ENCODE measurements around the gene ARHGEF7.

The ARHGEF7 gene

GRCh38 chr13:111116856-111117255 is 1.7 kb downstream of the ARHGEF7 start:
- no peak overlapping the region for H3K27ac ChIP-seq
- H4K20me1 ChIP-seq: peaks cover 0 to 31% (median 20%) of the 10 kb centered on the region in 11 experiments; a peak in 15 of 22 replicates
- H3K27me3 ChIP-seq: peaks cover 74 to 82% (median 78%) of the 10 kb centered on the region in 11 experiments
- H3K4me3 ChIP-seq: no peak overlapping the region
- no peak for TF ChIP-seq Cebpa-rat (IDR thresholded peaks at IDR 0.05)
- peaks cover 0 to 21% (median 6%) of the 10 kb centered on the region in 11 experiments; a peak in 7 of 22 replicates for H3K9me3 ChIP-seq (replicated peaks in 1 of 11)
- H3K4me1 ChIP-seq: peaks cover 3 to 16% (median 10%) of the 10 kb centered on the region in 10 experiments; a peak in 14 of 20 replicates
- no peaks in the 10 kb centered on the region for H3K36me3 ChIP-seq
- H3K9ac ChIP-seq: no peak overlapping the region
- no peak overlapping the region for H3K4me2 ChIP-seq

GRCh38 chr13:111117289-111117688 is 2.2 kb downstream of the ARHGEF7 start:
- H4K20me1 ChIP-seq: peaks cover 0 to 31% (median 20%) of the 10 kb centered on the region in 11 experiments; a peak in 15 of 22 replicates
- H3K4me1 ChIP-seq: peaks cover 3 to 16% (median 10%) of the 10 kb centered on the region in 10 experiments; a peak in 14 of 20 replicates
- no peak overlapping the region for H3K9ac ChIP-seq
- no peaks in the 10 kb centered on the region for H3K36me3 ChIP-seq
- peaks cover 69 to 77% (median 74%) of the 10 kb centered on the region in 11 experiments for H3K27me3 ChIP-seq
- peaks cover 0 to 17% (median 6%) of the 10 kb centered on the region in 11 experiments; a peak in 7 of 22 replicates for H3K9me3 ChIP-seq (replicated peaks in 1 of 11)
- H3K4me3 ChIP-seq: no peak overlapping the region
- no peak overlapping the region for H3K4me2 ChIP-seq
- no peak overlapping the region for H3K27ac ChIP-seq
- TF ChIP-seq Cebpa-rat (IDR thresholded peaks at IDR 0.05): no peak

- H3K4me3 ChIP-seq: no peak overlapping the region
- H3K9me3 ChIP-seq (replicated peaks in 1 of 11): peaks cover 0 to 10% (median 3%) of the 10 kb centered on the region in 11 experiments; a peak in 6 of 22 replicates
- peaks cover 63 to 71% (median 67%) of the 10 kb centered on the region in 11 experiments for H3K27me3 ChIP-seq
- peaks cover 0 to 31% (median 20%) of the 10 kb centered on the region in 11 experiments; a peak in 15 of 22 replicates for H4K20me1 ChIP-seq
- H3K36me3 ChIP-seq: no peaks in the 10 kb centered on the region
- H3K27ac ChIP-seq: no peak overlapping the region
- TF ChIP-seq Cebpa-rat (IDR thresholded peaks at IDR 0.05): no peak
- no peak overlapping the region for H3K9ac ChIP-seq
- H3K4me2 ChIP-seq: no peak overlapping the region
- H3K4me1 ChIP-seq: peaks cover 3 to 16% (median 10%) of the 10 kb centered on the region in 10 experiments; a peak in 14 of 20 replicates
These were observed 2.9 kb downstream of the ARHGEF7 start for GRCh38 chr13:111117961-111118360.

GRCh38 chr13:111118898-111119607 is 3.9 kb downstream of the ARHGEF7 start:
- H3K27me3 ChIP-seq: peaks cover 52 to 60% (median 56%) of the 10 kb centered on the region in 11 experiments
- no peaks in the 10 kb centered on the region for H3K36me3 ChIP-seq
- H3K4me2 ChIP-seq: no peak overlapping the region
- H3K9ac ChIP-seq: no peak overlapping the region
- TF ChIP-seq Cebpa-rat (IDR thresholded peaks at IDR 0.05): 0 out of 22 replicates have a peak, but pooled peaks of 2 of the 11 experiments have one; percentile 7 to 9
- peaks cover 5 to 16% (median 11%) of the 10 kb centered on the region in 10 experiments; a peak in 15 of 20 replicates for H3K4me1 ChIP-seq
- no peak overlapping the region for H3K27ac ChIP-seq
- H3K9me3 ChIP-seq (replicated peaks in 1 of 11): peaks cover 0 to under 1% (median 0%) of the 10 kb centered on the region in 11 experiments; a peak in 1 of 22 replicates
- peaks cover 0 to 28% (median 15%) of the 10 kb centered on the region in 11 experiments; a peak in 15 of 22 replicates for H4K20me1 ChIP-seq
- no peak overlapping the region for H3K4me3 ChIP-seq

- Histone ChIP-seq H3K9ac (no peak overlapping the region), H3K4me1 (peaks cover 5 to 11% (median 6%) of the 10 kb centered on the region in 10 experiments; a peak in 12 of 20 replicates), H3K27ac (no peak overlapping the region), H3K36me3 (no peaks in the 10 kb centered on the region), H3K4me3 (no peak overlapping the region), H3K4me2 (no peak overlapping the region), H4K20me1 (peaks cover 0 to 21% (median 9%) of the 10 kb centered on the region in 11 experiments; a peak in 13 of 22 replicates), H3K27me3 (peaks cover 42 to 51% (median 47%) of the 10 kb centered on the region in 11 experiments), H3K9me3 (replicated peaks in 1 of 11) (no peaks in the 10 kb centered on the region)
- no peak for TF ChIP-seq Cebpa-rat (IDR thresholded peaks at IDR 0.05)
These were observed 4.9 kb downstream of the ARHGEF7 start for GRCh38 chr13:111119966-111120365.

- H3K27ac ChIP-seq: no peak overlapping the region
- H3K9ac ChIP-seq: no peak overlapping the region
- H3K9me3 ChIP-seq (replicated peaks in 1 of 11): no peaks in the 10 kb centered on the region
- no peak overlapping the region for H3K4me3 ChIP-seq
- TF ChIP-seq Cebpa-rat (IDR thresholded peaks at IDR 0.05): no peak
- peaks cover 1 to 8% (median 2%) of the 10 kb centered on the region in 10 experiments; a peak in 12 of 20 replicates for H3K4me1 ChIP-seq
- no peaks in the 10 kb centered on the region for H3K36me3 ChIP-seq
- H3K27me3 ChIP-seq: peaks cover 38 to 46% (median 43%) of the 10 kb centered on the region in 11 experiments
- no peak overlapping the region for H3K4me2 ChIP-seq
- peaks cover 0 to 17% (median 7%) of the 10 kb centered on the region in 11 experiments; a peak in 13 of 22 replicates for H4K20me1 ChIP-seq
These were observed 5.3 kb downstream of the ARHGEF7 start for GRCh38 chr13:111120422-111120821.

GRCh38 chr13:111120913-111121312 is 5.8 kb downstream of the ARHGEF7 start:
- Histone ChIP-seq H3K9ac (no peak overlapping the region), H3K27ac (no peak overlapping the region), H3K9me3 (replicated peaks in 1 of 11) (no peaks in the 10 kb centered on the region), H3K36me3 (no peaks in the 10 kb centered on the region), H3K27me3 (peaks cover 33 to 41% (median 38%) of the 10 kb centered on the region in 11 experiments), H3K4me3 (no peak overlapping the region), H4K20me1 (peaks cover 0 to 14% (median 5%) of the 10 kb centered on the region in 11 experiments; a peak in 9 of 22 replicates), H3K4me1 (peaks cover 0 to 7% (median 0%) of the 10 kb centered on the region in 10 experiments; a peak in 6 of 20 replicates), H3K4me2 (no peak overlapping the region)
- no peak for TF ChIP-seq Cebpa-rat (IDR thresholded peaks at IDR 0.05)

GRCh38 chr13:111121506-111121905 is 6.4 kb downstream of the ARHGEF7 start:
- no peak overlapping the region for H3K4me2 ChIP-seq
- H3K36me3 ChIP-seq: no peaks in the 10 kb centered on the region
- H3K9ac ChIP-seq: no peak overlapping the region
- no peak for TF ChIP-seq Cebpa-rat (IDR thresholded peaks at IDR 0.05)
- H4K20me1 ChIP-seq: peaks cover 0 to 10% (median 5%) of the 10 kb centered on the region in 11 experiments; a peak in 5 of 22 replicates
- no peak overlapping the region for H3K4me3 ChIP-seq
- H3K27me3 ChIP-seq: peaks cover 27 to 35% (median 32%) of the 10 kb centered on the region in 11 experiments
- H3K4me1 ChIP-seq: peaks cover 0 to 7% (median 0%) of the 10 kb centered on the region in 10 experiments; a peak in 3 of 20 replicates
- H3K9me3 ChIP-seq (replicated peaks in 1 of 11): no peaks in the 10 kb centered on the region
- H3K27ac ChIP-seq: no peak overlapping the region

- Histone ChIP-seq H3K4me2 (no peak overlapping the region), H4K20me1 (peaks cover 0 to 10% (median 4%) of the 10 kb centered on the region in 11 experiments; a peak in 5 of 22 replicates)
These were observed 6.9 kb downstream of the ARHGEF7 start for GRCh38 chr13:111122056-111122455.

More at GRCh38 chr13:111122056-111122455, 6.9 kb downstream of the ARHGEF7 start:
- no peak overlapping the region for H3K27ac ChIP-seq
- peaks cover 0 to 7% (median 0%) of the 10 kb centered on the region in 10 experiments; a peak in 3 of 20 replicates for H3K4me1 ChIP-seq
- no peaks in the 10 kb centered on the region for H3K36me3 ChIP-seq
- no peak overlapping the region for H3K4me3 ChIP-seq
- no peaks in the 10 kb centered on the region for H3K9me3 ChIP-seq (replicated peaks in 1 of 11)
- no peak overlapping the region for H3K9ac ChIP-seq
- TF ChIP-seq Cebpa-rat (IDR thresholded peaks at IDR 0.05): no peak
- H3K27me3 ChIP-seq: peaks cover 22 to 30% (median 26%) of the 10 kb centered on the region in 11 experiments

Data from BLaER1 treated with 17β-estradiol and CSF1 and Interleukin-3, amounts not matched to agents 10 nM and 100 nM (cell line).